Astrocyte (in vitro differentiated cells and primary cell): ENCODE data around the gene PLSCR3.

Experiments
- CTCF ChIP-seq: IDR thresholded peaks from 2 replicates; pipeline ENCODE4 v1.5.1; 2011; ENCODE audit warnings: low read depth, mild to moderate bottlenecking, inconsistent platforms, low read length, moderate library complexity; ENCODE audit not compliant: insufficient read depth
- EZH2 ChIP-seq: IDR thresholded peaks from 2 replicates; pipeline ENCODE4 v1.6.1; 2012; ENCODE audit warnings: mild to moderate bottlenecking, low read length, inconsistent platforms; ENCODE audit not compliant: insufficient read depth

GRCh38 chr17:7439462-7440112 lies 45.3 kb upstream of the PLSCR3 start, which contains the start of gene FGF11:
- TF ChIP-seq CTCF (no peak), EZH2 (peak; percentile 91)
